Measurements from ENCODE around the gene TMEM121. TPM values are rescaled to one million over a fixed set of nuclear protein-coding genes. Genes with fewer than 3 reads are reported as not detected.
A peak's percentile ranks its signal among the peaks of the same experiment; 100 is the strongest.

TMEM121 gene
- total and polyA plus RNA-seq, 4 experiments from 2014 or later, result 5.4 to 9.5 (median 6.4) TPM

- Histone ChIP-seq H3K27me3 (ENCODE audit: insufficient read depth, low read length) (no peaks in the 10 kb centered on the region), H3K4me1 (ENCODE audit: insufficient read depth, low read length) (no peaks in the 10 kb centered on the region), H3K27ac (ENCODE audit: low read depth, low read length) (no peak overlapping the region), H3K36me3 (ENCODE audit: insufficient read depth, low read length) (no peaks in the 10 kb centered on the region), H3K9me3 (ENCODE audit: control insufficient read depth in 1 of 2, low read length in 2 of 2) (no peaks in the 10 kb centered on the region), H3K4me3 (ENCODE audit: low read length in 2 of 2) (no peak overlapping the region)
- peaks cover 0 to 1% (median 0%) of the 10 kb centered on the region in 8 donors for H3K9me3 Mint-ChIP-seq
- H3K4me3 Mint-ChIP-seq, result no peak overlapping the region
- H3K27me3 Mint-ChIP-seq, result peaks cover 9 to 10% of the 10 kb centered on the region in 2 donors
- no peak for DNase-seq
- CTCF ChIA-PET (ENCODE audit: partially characterized antibody), result no interaction called here
- intact Hi-C loops (cut with micrococcal nuclease), result no loop called here
- no peak overlapping the region for H3K27ac Mint-ChIP-seq
- H3K36me3 Mint-ChIP-seq, result no peaks in the 10 kb centered on the region
- POLR2A ChIA-PET (ENCODE audit: partially characterized antibody), result no interaction called here
- peaks cover 0 to 4% (median 1%) of the 10 kb centered on the region in 4 donors for H3K4me1 Mint-ChIP-seq
These were observed 21.3 kb upstream of the TMEM121 start for GRCh38 chr14:105505101-105505500.

GRCh38 chr14:105507247-105507646, 19.1 kb upstream of the TMEM121 start:
- Mint-ChIP-seq H3K4me1 (peaks cover 0 to 4% (median 1%) of the 10 kb centered on the region in 4 donors), H3K9me3 (peaks cover 0 to 1% (median 0%) of the 10 kb centered on the region in 8 donors), H3K36me3 (no peaks in the 10 kb centered on the region), H3K4me3 (no peak overlapping the region), H3K27ac (no peak overlapping the region), H3K27me3 (peaks cover 13 to 16% of the 10 kb centered on the region in 2 donors)
- Histone ChIP-seq H3K27me3 (ENCODE audit: insufficient read depth, low read length) (no peaks in the 10 kb centered on the region), H3K4me1 (ENCODE audit: insufficient read depth, low read length) (no peaks in the 10 kb centered on the region), H3K9me3 (ENCODE audit: control insufficient read depth in 1 of 2, low read length in 2 of 2) (no peaks in the 10 kb centered on the region), H3K36me3 (ENCODE audit: insufficient read depth, low read length) (no peaks in the 10 kb centered on the region), H3K4me3 (ENCODE audit: low read length in 2 of 2) (no peak overlapping the region), H3K27ac (ENCODE audit: low read depth, low read length) (no peak overlapping the region)
- CTCF ChIA-PET (ENCODE audit: partially characterized antibody), result interaction anchor here (0.6 kb wide), 1 partner anchor 462 kb away, joined by 3 read pairs; no protein-coding TSS in a partner anchor
- intact Hi-C loops (cut with micrococcal nuclease), result no loop called here
- no peak for DNase-seq
- POLR2A ChIA-PET (ENCODE audit: partially characterized antibody), result no interaction called here

- Histone ChIP-seq H3K9me3 (ENCODE audit: control insufficient read depth in 1 of 2, low read length in 2 of 2) (no peaks in the 10 kb centered on the region), H3K4me1 (ENCODE audit: insufficient read depth, low read length) (no peaks in the 10 kb centered on the region), H3K36me3 (ENCODE audit: insufficient read depth, low read length) (no peaks in the 10 kb centered on the region), H3K4me3 (ENCODE audit: low read length in 2 of 2) (no peak overlapping the region), H3K27ac (ENCODE audit: low read depth, low read length) (no peak overlapping the region), H3K27me3 (ENCODE audit: insufficient read depth, low read length) (no peaks in the 10 kb centered on the region)
- H3K27me3 Mint-ChIP-seq, result peaks cover 19 to 20% of the 10 kb centered on the region in 2 donors
- peak overlapping the region in 1 of 7 donors; percentile 1 for H3K27ac Mint-ChIP-seq
- no peak for DNase-seq
- POLR2A ChIA-PET (ENCODE audit: partially characterized antibody), result no interaction called here
- CTCF ChIA-PET (ENCODE audit: partially characterized antibody), result no interaction called here
- H3K9me3 Mint-ChIP-seq, result peaks cover 0 to 1% (median 0%) of the 10 kb centered on the region in 8 donors
- intact Hi-C loops (cut with micrococcal nuclease), result no loop called here
- H3K4me1 Mint-ChIP-seq, result peaks cover 0 to 4% (median 1%) of the 10 kb centered on the region in 4 donors
- no peaks in the 10 kb centered on the region for H3K36me3 Mint-ChIP-seq
- H3K4me3 Mint-ChIP-seq, result no peak overlapping the region
These were observed 18.3 kb upstream of the TMEM121 start for GRCh38 chr14:105508069-105508468.

- no peaks in the 10 kb centered on the region for H3K4me1 ChIP-seq (ENCODE audit: insufficient read depth, low read length)
- H3K36me3 ChIP-seq (ENCODE audit: insufficient read depth, low read length), result no peaks in the 10 kb centered on the region
- H3K27me3 ChIP-seq (ENCODE audit: insufficient read depth, low read length), result no peaks in the 10 kb centered on the region
- CTCF ChIA-PET (ENCODE audit: partially characterized antibody), result no interaction called here
- Mint-ChIP-seq H3K4me3 (no peak overlapping the region), H3K27me3 (peaks cover 20% of the 10 kb centered on the region in 2 donors), H3K4me1 (peaks cover 0 to 4% (median 1%) of the 10 kb centered on the region in 4 donors), H3K27ac (no peak overlapping the region), H3K36me3 (no peaks in the 10 kb centered on the region), H3K9me3 (peaks cover 0 to 1% (median 0%) of the 10 kb centered on the region in 8 donors)
- intact Hi-C loops (cut with micrococcal nuclease), result no loop called here
- H3K4me3 ChIP-seq (ENCODE audit: low read length in 2 of 2), result no peak overlapping the region
- no peak overlapping the region for H3K27ac ChIP-seq (ENCODE audit: low read depth, low read length)
- no peaks in the 10 kb centered on the region for H3K9me3 ChIP-seq (ENCODE audit: control insufficient read depth in 1 of 2, low read length in 2 of 2)
- DNase-seq, result no peak
- POLR2A ChIA-PET (ENCODE audit: partially characterized antibody), result no interaction called here
These were observed 17.8 kb upstream of the TMEM121 start for GRCh38 chr14:105508601-105509000.

GRCh38 chr14:105517096-105517495, 9.3 kb upstream of the TMEM121 start:
- POLR2A ChIA-PET (ENCODE audit: partially characterized antibody), result no interaction called here
- no peak for DNase-seq
- Mint-ChIP-seq H3K4me3 (no peak overlapping the region), H3K27me3 (peaks cover 17 to 31% of the 10 kb centered on the region in 2 donors), H3K9me3 (no peaks in the 10 kb centered on the region), H3K27ac (no peak overlapping the region), H3K36me3 (no peaks in the 10 kb centered on the region), H3K4me1 (no peaks in the 10 kb centered on the region)
- no peak overlapping the region for H3K27ac ChIP-seq (ENCODE audit: low read depth, low read length)
- CTCF ChIA-PET (ENCODE audit: partially characterized antibody), result no interaction called here
- no peaks in the 10 kb centered on the region for H3K27me3 ChIP-seq (ENCODE audit: insufficient read depth, low read length)
- H3K4me1 ChIP-seq (ENCODE audit: insufficient read depth, low read length), result no peaks in the 10 kb centered on the region
- no peaks in the 10 kb centered on the region for H3K36me3 ChIP-seq (ENCODE audit: insufficient read depth, low read length)
- no peak overlapping the region for H3K4me3 ChIP-seq (ENCODE audit: low read length in 2 of 2)
- H3K9me3 ChIP-seq (ENCODE audit: control insufficient read depth in 1 of 2, low read length in 2 of 2), result no peaks in the 10 kb centered on the region
- intact Hi-C loops (cut with micrococcal nuclease), result no loop called here

GRCh38 chr14:105519946-105520698, 6.3 kb upstream of the TMEM121 start:
- Mint-ChIP-seq H3K4me1 (peaks cover 0 to 6% (median 1%) of the 10 kb centered on the region in 4 donors), H3K36me3 (no peaks in the 10 kb centered on the region), H3K27ac (no peak overlapping the region), H3K27me3 (peaks cover 9 to 19% of the 10 kb centered on the region in 2 donors), H3K4me3 (no peak overlapping the region), H3K9me3 (no peaks in the 10 kb centered on the region)
- ChIA-PET CTCF (ENCODE audit: partially characterized antibody) (interaction anchor here (0.7 to 1.2 kb wide), 3 partner anchors 8 to 31 kb away, joined by 3 read pairs; no protein-coding TSS in a partner anchor), POLR2A (ENCODE audit: partially characterized antibody) (no interaction called here)
- no peak overlapping the region for H3K4me3 ChIP-seq (ENCODE audit: low read length in 2 of 2)
- no peaks in the 10 kb centered on the region for H3K9me3 ChIP-seq (ENCODE audit: control insufficient read depth in 1 of 2, low read length in 2 of 2)
- intact Hi-C loops (cut with micrococcal nuclease), result no loop called here
- H3K27me3 ChIP-seq (ENCODE audit: insufficient read depth, low read length), result no peaks in the 10 kb centered on the region
- H3K27ac ChIP-seq (ENCODE audit: low read depth, low read length), result no peak overlapping the region
- no peak for DNase-seq
- no peaks in the 10 kb centered on the region for H3K4me1 ChIP-seq (ENCODE audit: insufficient read depth, low read length)
- no peaks in the 10 kb centered on the region for H3K36me3 ChIP-seq (ENCODE audit: insufficient read depth, low read length)

GRCh38 chr14:105525326-105525725, 1.1 kb upstream of the TMEM121 start:
- no peaks in the 10 kb centered on the region for H3K36me3 Mint-ChIP-seq
- DNase-seq, result no peak
- POLR2A ChIA-PET (ENCODE audit: partially characterized antibody), result interaction anchor here (1.0 to 4.6 kb wide), 2 partner anchors 34 to 44 kb away, joined by 3 to 48 read pairs; partner anchors contain the start of gene TEDC1
- peaks cover 4 to 26% (median 16%) of the 10 kb centered on the region in 4 donors for H3K4me1 Mint-ChIP-seq
- Histone ChIP-seq H3K27me3 (ENCODE audit: insufficient read depth, low read length) (no peaks in the 10 kb centered on the region), H3K4me1 (ENCODE audit: insufficient read depth, low read length) (peaks cover 29% of the 10 kb centered on the region), H3K9me3 (ENCODE audit: control insufficient read depth in 1 of 2, low read length in 2 of 2) (no peaks in the 10 kb centered on the region), H3K36me3 (ENCODE audit: insufficient read depth, low read length) (no peaks in the 10 kb centered on the region), H3K4me3 (ENCODE audit: low read length in 2 of 2) (no peak overlapping the region), H3K27ac (ENCODE audit: low read depth, low read length) (no peak overlapping the region)
- peak overlapping the region in 2 of 7 donors; percentile 44 to 61 for H3K27ac Mint-ChIP-seq
- CTCF ChIA-PET (ENCODE audit: partially characterized antibody), result interaction anchor here (0.7 to 1.0 kb wide), 2 partner anchors 14 to 35 kb away, joined by 3 read pairs; no protein-coding TSS in a partner anchor
- intact Hi-C loops (cut with micrococcal nuclease), result no loop called here
- peak overlapping the region in 6 of 8 donors; percentile 12 to 79 (median 52) for H3K4me3 Mint-ChIP-seq
- no peaks in the 10 kb centered on the region for H3K9me3 Mint-ChIP-seq
- H3K27me3 Mint-ChIP-seq, result peaks cover 1 to 4% of the 10 kb centered on the region in 2 donors
